Measurements from ENCODE around the gene CCDC149. TPM values are rescaled to one million over a fixed set of nuclear protein-coding genes. Genes with fewer than 3 reads are reported as not detected.

The CCDC149 gene
- polyA plus RNA-seq, 2 of the 4 experiments (the other 2 are of a cell fraction) = 1.4 to 2.8 TPM

DNA sequence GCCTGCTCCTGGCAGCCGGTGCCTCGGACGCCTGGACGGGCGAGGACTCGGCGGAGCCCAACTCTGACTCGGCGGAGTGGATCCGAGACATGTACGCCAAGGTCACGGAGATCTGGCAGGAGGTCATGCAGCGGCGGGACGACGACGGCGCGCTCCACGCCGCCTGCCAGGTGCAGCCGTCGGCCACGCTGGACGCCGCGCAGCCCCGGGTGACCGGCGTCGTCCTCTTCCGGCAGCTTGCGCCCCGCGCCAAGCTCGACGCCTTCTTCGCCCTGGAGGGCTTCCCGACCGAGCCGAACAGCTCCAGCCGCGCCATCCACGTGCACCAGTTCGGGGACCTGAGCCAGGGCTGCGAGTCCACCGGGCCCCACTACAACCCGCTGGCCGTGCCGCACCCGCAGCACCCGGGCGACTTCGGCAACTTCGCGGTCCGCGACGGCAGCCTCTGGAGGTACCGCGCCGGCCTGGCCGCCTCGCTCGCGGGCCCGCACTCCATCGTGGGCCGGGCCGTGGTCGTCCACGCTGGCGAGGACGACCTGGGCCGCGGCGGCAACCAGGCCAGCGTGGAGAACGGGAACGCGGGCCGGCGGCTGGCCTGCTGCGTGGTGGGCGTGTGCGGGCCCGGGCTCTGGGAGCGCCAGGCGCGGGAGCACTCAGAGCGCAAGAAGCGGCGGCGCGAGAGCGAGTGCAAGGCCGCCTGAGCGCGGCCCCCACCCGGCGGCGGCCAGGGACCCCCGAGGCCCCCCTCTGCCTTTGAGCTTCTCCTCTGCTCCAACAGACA, 113.1 kb downstream of the CCDC149 start:
- Histone ChIP-seq H3K4me1 (no peaks in the 10 kb centered on the region), H3K9me3 (no peaks in the 10 kb centered on the region), H3K4me2 (no peak overlapping the region), H3K27ac (no peak overlapping the region), H3K4me3 (no peak overlapping the region)
- TF ChIP-seq POLR2AphosphoS2 (conservative IDR thresholded peaks at IDR 0.05; ENCODE audit: low read length) = no peak
- TF ChIP-seq, protein P1, sequence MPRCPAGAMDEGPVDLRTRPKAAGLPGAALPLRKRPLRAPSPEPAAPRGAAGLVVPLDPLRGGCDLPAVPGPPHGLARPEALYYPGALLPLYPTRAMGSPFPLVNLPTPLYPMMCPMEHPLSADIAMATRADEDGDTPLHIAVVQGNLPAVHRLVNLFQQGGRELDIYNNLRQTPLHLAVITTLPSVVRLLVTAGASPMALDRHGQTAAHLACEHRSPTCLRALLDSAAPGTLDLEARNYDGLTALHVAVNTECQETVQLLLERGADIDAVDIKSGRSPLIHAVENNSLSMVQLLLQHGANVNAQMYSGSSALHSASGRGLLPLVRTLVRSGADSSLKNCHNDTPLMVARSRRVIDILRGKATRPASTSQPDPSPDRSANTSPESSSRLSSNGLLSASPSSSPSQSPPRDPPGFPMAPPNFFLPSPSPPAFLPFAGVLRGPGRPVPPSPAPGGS (IDR thresholded peaks at IDR 0.05) = no peak
- TF ChIP-seq, protein P2, sequence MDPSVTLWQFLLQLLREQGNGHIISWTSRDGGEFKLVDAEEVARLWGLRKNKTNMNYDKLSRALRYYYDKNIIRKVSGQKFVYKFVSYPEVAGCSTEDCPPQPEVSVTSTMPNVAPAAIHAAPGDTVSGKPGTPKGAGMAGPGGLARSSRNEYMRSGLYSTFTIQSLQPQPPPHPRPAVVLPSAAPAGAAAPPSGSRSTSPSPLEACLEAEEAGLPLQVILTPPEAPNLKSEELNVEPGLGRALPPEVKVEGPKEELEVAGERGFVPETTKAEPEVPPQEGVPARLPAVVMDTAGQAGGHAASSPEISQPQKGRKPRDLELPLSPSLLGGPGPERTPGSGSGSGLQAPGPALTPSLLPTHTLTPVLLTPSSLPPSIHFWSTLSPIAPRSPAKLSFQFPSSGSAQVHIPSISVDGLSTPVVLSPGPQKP (IDR thresholded peaks at IDR 0.05; ENCODE audit: low read depth, low read length) = no peak
- TF ChIP-seq RAD21 (conservative IDR thresholded peaks at IDR 0.05 in 1 of 2, IDR thresholded peaks at IDR 0.05 in 1 of 2) = no peak
- no peak for TF ChIP-seq NPAS2 (CRISPR knock-in tag; IDR thresholded peaks at IDR 0.05; ENCODE audit: borderline replicate concordance)
- ATAC-seq (no peak), FAIRE-seq (no peak), DNase-seq (ENCODE audit: low read depth in 1 of 2, low spot score in 1 of 2) (no peak)
- ChIA-PET CTCF (no interaction called here), POLR2A (no interaction called here)
- WGBS (ENCODE audit: missing lambda C conversion rate) = 85% methylated on average over 26 of the region's 103 CpGs

DNA sequence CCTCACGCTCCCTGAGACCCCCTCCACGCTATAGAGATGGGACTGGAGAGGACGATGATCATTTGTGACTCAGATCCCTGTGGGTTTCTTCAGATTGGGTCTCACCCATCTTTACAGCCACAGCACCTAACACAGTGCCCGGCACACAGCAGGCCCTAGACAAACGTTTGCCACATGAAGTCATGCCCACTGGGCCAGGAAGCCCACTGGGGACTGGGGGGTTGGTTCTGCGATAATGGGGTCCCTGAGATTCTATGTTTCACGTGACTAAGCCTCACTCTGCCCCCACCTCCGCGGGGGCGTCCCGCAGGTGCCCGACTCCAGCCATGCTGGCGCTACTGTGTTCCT, 113.7 kb downstream of the CCDC149 start:
- H3K4me2 ChIP-seq = no peak overlapping the region
- no peak overlapping the region for H3K27ac ChIP-seq
- no peaks in the 10 kb centered on the region for H3K4me1 ChIP-seq
- FAIRE-seq = no peak
- H3K4me3 ChIP-seq = no peak overlapping the region
- no peak for TF ChIP-seq JUN (IDR thresholded peaks at IDR 0.05)
- TF ChIP-seq ZFP36 (IDR thresholded peaks at IDR 0.05; ENCODE audit: borderline replicate concordance, partially characterized antibody) = no peak
- POLR2A ChIA-PET = no interaction called here
- no peak for DNase-seq (ENCODE audit: low read depth in 1 of 2, low spot score in 1 of 2)
- H3K9me3 ChIP-seq = no peaks in the 10 kb centered on the region
- CTCF ChIA-PET = no interaction called here
- ATAC-seq = no peak
- 23% methylated on average over 7 of the region's 13 CpGs for WGBS (ENCODE audit: missing lambda C conversion rate)

DNA sequence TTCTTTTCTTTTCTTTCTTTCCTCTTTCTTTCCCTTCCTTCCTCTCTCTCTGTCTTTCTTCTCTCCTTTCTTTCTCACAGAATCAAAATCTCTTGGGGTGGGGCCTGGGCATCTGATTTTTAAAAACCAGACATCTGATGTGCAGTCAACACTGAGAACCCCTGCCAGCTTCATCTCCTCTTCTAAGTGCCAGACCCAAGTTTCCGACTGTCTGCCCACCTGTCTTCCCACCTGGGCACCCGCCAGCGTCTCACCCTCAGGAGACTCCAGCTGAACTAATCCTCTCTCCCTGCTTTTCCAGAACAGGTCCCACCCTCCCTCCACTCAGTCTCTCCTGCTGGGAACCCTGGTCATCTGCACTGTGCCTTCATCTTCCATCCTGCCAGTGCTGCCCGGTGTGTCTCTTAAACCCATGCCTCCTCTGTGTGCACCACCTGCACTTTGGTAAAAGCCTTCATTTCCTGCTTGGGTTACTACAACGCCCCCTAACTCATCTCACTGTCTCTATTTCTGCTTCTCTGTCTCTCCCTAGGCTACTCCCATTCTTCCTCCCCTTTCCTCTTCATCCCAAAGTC, 114.7 kb downstream of the CCDC149 start:
- ATAC-seq (no peak), DNase-seq (ENCODE audit: low read depth in 1 of 2, low spot score in 1 of 2) (no peak), FAIRE-seq (no peak)
- Histone ChIP-seq H3K4me3 (no peak overlapping the region), H3K27ac (no peak overlapping the region), H3K9me3 (no peaks in the 10 kb centered on the region), H3K4me2 (no peak overlapping the region), H3K4me1 (no peaks in the 10 kb centered on the region)
- ChIA-PET CTCF (no interaction called here), POLR2A (no interaction called here)
- TF ChIP-seq, protein P3, sequence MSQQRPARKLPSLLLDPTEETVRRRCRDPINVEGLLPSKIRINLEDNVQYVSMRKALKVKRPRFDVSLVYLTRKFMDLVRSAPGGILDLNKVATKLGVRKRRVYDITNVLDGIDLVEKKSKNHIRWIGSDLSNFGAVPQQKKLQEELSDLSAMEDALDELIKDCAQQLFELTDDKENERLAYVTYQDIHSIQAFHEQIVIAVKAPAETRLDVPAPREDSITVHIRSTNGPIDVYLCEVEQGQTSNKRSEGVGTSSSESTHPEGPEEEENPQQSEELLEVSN (IDR thresholded peaks at IDR 0.05; ENCODE audit: borderline replicate concordance, low read depth) = no peak
- TF ChIP-seq TFCP2L1 (CRISPR knock-in tag; IDR thresholded peaks at IDR 0.05) = no peak
- no peak for TF ChIP-seq CEBPB (IDR thresholded peaks at IDR 0.05)
- no peak for TF ChIP-seq SREBF2 (IDR thresholded peaks at IDR 0.05)
- no peak for TF ChIP-seq MAZ (IDR thresholded peaks at IDR 0.05; ENCODE audit: borderline replicate concordance, low read depth, low read length)
- no peak for TF ChIP-seq CBX2 (IDR thresholded peaks at IDR 0.05; ENCODE audit: borderline replicate concordance, low read depth)
- no peak for TF ChIP-seq RNF2 (IDR thresholded peaks at IDR 0.05; ENCODE audit: borderline replicate concordance, low read depth)
- TF ChIP-seq RARB (CRISPR knock-in tag; IDR thresholded peaks at IDR 0.05) = no peak
- 80% methylated on average over 5 of the region's 5 CpGs for WGBS (ENCODE audit: missing lambda C conversion rate)

DNA sequence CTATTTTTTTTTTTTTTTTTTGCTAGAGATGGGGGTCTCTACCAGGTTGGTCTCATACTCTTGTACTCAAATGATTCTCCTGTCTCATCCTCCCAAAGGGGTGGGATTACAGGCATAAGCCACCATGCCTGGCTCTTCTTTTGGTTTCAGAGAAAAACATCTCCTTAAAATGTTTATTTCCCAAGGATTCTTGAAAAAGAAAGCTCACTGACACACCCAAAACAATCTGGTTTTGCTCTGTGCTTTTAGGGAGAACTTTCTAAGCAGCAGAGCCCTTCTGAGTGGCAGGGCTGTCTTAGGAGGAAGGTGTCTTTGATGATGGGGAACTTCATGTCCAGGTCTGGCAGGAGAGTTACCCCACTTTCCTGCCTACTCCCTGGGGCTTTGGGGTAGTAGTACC, 116.2 kb downstream of the CCDC149 start:
- POLR2A ChIA-PET = interaction anchor here (0.6 kb wide), 1 partner anchor 209 kb away, joined by 3 read pairs; no protein-coding TSS in a partner anchor
- H3K4me2 ChIP-seq = no peak overlapping the region
- no peak overlapping the region for H3K27ac ChIP-seq
- TF ChIP-seq MYC (IDR thresholded peaks at IDR 0.05; ENCODE audit: borderline replicate concordance, low read length) (no peak), EP300 (IDR thresholded peaks at IDR 0.05) (no peak), ZNF302 (CRISPR knock-in tag; IDR thresholded peaks at IDR 0.05) (no peak), CEBPB (IDR thresholded peaks at IDR 0.05) (no peak), SMC3 (IDR thresholded peaks at IDR 0.05) (no peak), CHD2 (IDR thresholded peaks at IDR 0.05; ENCODE audit: low read length, partially characterized antibody) (no peak), SREBF2 (IDR thresholded peaks at IDR 0.05) (no peak), CBX8 (IDR thresholded peaks at IDR 0.05) (no peak), KDM5A (IDR thresholded peaks at IDR 0.05) (no peak)
- TF ChIP-seq, protein P2 (IDR thresholded peaks at IDR 0.05; ENCODE audit: low read depth, low read length) = no peak
- CTCF ChIA-PET = no interaction called here
- no peaks in the 10 kb centered on the region for H3K4me1 ChIP-seq
- no peaks in the 10 kb centered on the region for H3K9me3 ChIP-seq
- no peak for ATAC-seq
- no peak for DNase-seq (ENCODE audit: low read depth in 1 of 2, low spot score in 1 of 2)
- no peak overlapping the region for H3K4me3 ChIP-seq
- FAIRE-seq = no peak
